GM12874 (cell line): ENCODE measurements around the gene GABPB2.

Experiments used
- TF ChIP-seq, protein P1 (sequence below): IDR thresholded peaks from 2 replicates; pipeline ENCODE4 v1.5.1; 2011; ENCODE audit warnings: low read depth, mild to moderate bottlenecking, control low read depth, low read length, moderate library complexity; ENCODE audit not compliant: insufficient read depth

Gene GABPB2

DNA sequence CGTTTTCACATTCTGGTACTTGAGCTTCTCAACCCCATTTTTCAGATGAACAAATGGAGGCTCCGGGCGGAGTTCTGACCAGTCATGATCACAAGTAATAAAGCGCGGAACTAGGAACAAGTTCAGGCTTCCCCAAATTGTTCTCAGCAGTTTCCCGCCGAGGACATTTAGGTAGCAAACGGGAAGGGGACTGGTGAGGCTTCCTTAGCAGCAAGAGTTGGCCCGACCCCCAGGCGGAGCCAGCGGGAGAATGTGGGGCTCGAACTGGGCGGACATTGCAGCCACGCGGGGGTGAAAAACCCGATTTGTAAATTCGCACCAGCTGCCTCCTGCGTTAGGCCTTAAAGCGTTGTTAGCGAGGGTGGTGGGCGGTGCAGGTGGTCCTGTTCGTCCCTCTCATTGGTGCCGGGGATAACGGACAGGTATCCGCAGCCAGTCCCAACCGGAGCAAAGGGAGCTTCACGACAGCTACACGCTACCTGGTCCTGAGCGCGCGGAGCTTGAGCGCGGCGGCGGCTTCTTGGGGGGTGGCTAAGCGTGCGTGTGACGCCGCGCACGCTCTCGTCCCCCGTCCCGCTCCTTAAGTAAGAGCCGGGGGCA is 60.5 kb downstream of the GABPB2 start:
- TF ChIP-seq, protein P1, sequence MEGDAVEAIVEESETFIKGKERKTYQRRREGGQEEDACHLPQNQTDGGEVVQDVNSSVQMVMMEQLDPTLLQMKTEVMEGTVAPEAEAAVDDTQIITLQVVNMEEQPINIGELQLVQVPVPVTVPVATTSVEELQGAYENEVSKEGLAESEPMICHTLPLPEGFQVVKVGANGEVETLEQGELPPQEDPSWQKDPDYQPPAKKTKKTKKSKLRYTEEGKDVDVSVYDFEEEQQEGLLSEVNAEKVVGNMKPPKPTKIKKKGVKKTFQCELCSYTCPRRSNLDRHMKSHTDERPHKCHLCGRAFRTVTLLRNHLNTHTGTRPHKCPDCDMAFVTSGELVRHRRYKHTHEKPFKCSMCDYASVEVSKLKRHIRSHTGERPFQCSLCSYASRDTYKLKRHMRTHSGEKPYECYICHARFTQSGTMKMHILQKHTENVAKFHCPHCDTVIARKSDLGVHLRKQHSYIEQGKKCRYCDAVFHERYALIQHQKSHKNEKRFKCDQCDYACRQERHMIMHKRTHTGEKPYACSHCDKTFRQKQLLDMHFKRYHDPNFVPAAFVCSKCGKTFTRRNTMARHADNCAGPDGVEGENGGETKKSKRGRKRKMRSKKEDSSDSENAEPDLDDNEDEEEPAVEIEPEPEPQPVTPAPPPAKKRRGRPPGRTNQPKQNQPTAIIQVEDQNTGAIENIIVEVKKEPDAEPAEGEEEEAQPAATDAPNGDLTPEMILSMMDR = no peak

DNA sequence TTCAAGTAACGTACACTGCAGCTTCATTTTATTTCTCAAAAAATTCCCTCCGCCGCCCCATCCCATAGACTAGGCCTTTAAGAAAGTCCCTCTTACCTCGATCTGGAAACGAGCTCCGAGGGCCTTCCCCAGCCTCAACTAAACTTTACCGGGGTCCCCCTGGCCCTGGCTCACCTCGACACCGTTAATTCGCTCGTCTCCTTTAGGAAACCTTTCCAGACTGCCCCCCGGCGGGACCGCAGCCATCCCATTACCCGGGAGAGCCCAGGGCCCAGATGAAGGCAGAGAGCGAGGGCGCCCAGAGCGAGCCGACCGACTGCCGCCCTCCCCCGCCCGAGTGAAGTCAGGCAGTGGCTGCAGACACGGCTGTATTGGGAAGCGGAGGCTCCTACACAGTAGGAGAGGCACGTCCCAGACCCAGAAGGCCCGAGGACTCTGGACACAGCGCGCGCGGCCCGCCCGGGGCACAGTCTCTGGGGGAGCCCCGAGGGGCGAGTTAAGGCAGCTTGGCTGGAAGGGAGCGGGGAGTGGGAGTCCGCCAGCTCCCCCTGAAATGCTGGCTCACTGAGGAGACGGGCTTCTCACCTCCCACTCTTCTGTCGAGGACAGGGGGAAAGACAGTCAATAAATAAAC is 61.3 kb downstream of the GABPB2 start:
- TF ChIP-seq, protein P1 = no peak

DNA sequence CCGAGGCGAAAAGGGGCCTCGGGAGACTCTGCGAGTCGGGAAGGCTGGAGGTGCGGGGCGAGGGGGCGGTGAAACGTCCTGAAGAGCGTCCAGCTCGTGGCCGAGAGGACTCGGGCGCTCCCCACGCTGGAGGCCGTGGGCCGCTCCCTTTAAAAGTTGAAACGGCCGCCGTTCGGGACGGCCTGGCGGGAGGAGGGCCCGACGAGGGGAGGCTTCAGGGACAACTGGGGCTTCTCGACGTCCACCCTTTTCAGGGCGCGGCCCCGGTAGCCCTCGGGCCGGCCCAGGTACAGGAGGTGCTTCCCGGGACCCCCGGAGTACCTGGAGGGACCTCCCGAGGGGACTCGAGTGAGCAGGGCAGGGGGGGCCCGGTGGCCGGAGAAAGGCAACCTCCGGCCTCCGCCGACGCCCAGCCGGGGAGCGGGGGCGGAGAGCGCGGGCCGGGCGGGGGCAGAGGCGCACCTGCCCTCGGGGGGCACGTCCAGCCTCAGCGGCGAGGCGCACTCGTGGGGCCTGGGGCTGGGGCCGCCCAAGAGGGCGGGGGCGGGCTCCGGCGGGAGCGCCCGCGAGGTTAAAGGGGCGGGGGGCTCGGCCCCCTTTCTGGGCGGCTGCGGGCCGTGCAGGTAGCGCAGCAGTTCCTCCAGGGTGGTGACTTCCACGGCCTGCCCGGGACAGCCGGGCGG is 61.9 kb downstream of the GABPB2 start:
- TF ChIP-seq, protein P1 = no peak

DNA sequence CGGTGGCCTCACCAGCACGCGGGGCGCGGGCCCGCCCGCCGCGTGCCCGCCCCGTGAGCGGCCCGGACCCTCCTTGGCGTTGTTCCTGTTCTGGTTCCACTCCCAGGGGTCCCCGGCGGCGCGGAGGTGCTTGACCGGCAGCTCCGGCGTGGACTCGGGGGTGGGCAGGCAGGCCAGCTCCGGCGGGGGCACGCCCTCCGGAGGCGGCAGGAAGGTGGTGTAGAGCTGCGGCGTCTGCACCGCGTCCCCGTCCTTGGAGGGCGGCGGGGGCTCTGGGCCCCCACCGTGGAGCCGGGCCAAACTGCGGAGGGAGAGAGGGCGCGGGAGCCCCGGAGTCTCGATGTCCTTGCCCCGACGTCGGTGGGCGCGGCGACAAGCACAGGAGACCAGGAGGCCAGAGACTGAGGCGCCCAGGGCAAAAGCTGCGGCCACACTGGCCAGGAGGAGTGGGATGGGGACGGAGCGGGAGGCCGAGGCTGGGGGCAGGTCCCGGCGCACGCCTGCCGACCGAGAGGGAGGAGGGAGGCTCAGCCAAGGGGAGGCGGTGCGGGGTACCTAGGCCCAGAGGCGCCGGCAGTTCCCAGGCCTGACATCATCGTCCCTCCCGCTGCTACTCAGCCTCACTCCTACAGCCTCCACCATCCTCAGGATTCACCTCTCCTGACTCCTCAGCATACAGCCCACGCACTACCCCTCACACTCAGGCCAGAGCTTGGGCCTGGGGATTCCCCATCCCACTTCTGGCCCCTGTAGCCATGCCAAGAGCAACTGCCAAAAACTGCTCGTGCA is 62.7 kb downstream of the GABPB2 start:
- TF ChIP-seq, protein P1 = no peak

DNA sequence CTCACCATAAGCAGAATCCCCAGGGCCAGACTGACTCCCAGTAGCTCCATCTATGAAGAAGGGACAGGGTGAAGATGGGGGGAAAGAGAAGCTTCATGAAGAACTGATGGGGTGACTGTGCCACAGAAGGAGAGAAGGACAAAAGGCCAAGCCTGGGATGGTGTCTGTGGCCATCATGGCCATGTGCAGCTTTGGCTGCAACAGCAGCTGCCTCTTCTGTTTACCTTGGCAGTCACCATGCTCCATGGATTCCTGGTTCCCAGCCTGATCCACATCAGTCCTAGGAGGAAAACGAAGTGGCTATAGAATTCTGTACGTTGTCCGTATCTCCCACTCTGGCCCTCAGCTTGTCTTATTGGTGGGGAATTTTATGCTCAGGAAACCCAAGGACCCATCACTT is 63.8 kb downstream of the GABPB2 start:
- TF ChIP-seq, protein P1 = no peak

DNA sequence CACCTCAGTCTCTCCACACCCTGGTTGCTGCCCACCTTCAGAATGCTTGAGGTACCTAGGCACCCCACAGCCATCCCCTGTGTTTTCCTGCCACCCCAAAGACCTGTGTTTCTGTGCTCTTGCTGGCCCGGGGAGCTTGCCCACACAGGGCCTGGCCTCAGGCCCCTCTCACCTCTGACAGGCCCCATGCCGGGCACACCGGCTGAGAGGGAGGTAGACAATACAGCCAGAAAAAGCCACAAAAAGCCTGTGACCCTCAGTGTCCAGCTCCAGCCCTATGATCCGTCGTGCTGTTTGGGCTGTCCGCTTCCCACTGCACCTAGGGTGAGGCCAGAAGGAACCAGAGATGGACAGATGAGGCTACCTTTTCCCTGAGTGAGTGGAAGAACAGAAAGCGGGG is 64.4 kb downstream of the GABPB2 start:
- TF ChIP-seq, protein P1 = no peak
